ENCODE data around the gene LRRC55. TPM values are rescaled to one million over a fixed set of nuclear protein-coding genes. Genes with fewer than 3 reads are reported as not detected.

The LRRC55 gene
- polyA plus RNA-seq, 2 donors = 0.02 to 0.04 TPM

- no peak overlapping the region for H3K4me3 ChIP-seq (ENCODE audit: low read depth in 1 of 2, low read length in 2 of 2)
- H3K9me3 ChIP-seq (ENCODE audit: control insufficient read depth in 2 of 2, insufficient read depth in 1 of 2, low read depth in 1 of 2, low read length in 1 of 2) = no peaks in the 10 kb centered on the region
- no peaks in the 10 kb centered on the region for H3K4me1 ChIP-seq (ENCODE audit: control insufficient read depth in 2 of 2, insufficient read depth in 2 of 2, low read length in 1 of 2)
- H3K27me3 ChIP-seq (ENCODE audit: control insufficient read depth in 1 of 2, insufficient read depth in 2 of 2, low read length in 2 of 2) = no peaks in the 10 kb centered on the region
- no peaks in the 10 kb centered on the region for H3K36me3 ChIP-seq (ENCODE audit: control insufficient read depth in 2 of 2, insufficient read depth in 2 of 2, low read length in 1 of 2)
- H3K27ac ChIP-seq (ENCODE audit: low read depth in 2 of 2, low read length in 1 of 2) = no peak overlapping the region
- 74 to 79% methylated on average over 6 of the region's 6 CpGs for WGBS, 2 donors
These were observed 14.8 kb downstream of the LRRC55 start for GRCh38 chr11:57196596-57196995.

GRCh38 chr11:57197762-57198161, 16.0 kb downstream of the LRRC55 start:
- Histone ChIP-seq H3K4me3 (ENCODE audit: low read depth in 1 of 2, low read length in 2 of 2) (no peak overlapping the region), H3K27me3 (ENCODE audit: control insufficient read depth in 1 of 2, insufficient read depth in 2 of 2, low read length in 2 of 2) (no peaks in the 10 kb centered on the region), H3K36me3 (ENCODE audit: control insufficient read depth in 2 of 2, insufficient read depth in 2 of 2, low read length in 1 of 2) (no peaks in the 10 kb centered on the region), H3K27ac (ENCODE audit: low read depth in 2 of 2, low read length in 1 of 2) (no peak overlapping the region), H3K9me3 (ENCODE audit: control insufficient read depth in 2 of 2, insufficient read depth in 1 of 2, low read depth in 1 of 2, low read length in 1 of 2) (no peaks in the 10 kb centered on the region), H3K4me1 (ENCODE audit: control insufficient read depth in 2 of 2, insufficient read depth in 2 of 2, low read length in 1 of 2) (no peaks in the 10 kb centered on the region)
- WGBS, 2 donors = 77 to 86% methylated on average over 2 of the region's 2 CpGs

GRCh38 chr11:57199330-57199729, 17.6 kb downstream of the LRRC55 start:
- 91 to 93% methylated on average over 11 of the region's 11 CpGs for WGBS, 2 donors
- Histone ChIP-seq H3K9me3 (ENCODE audit: control insufficient read depth in 2 of 2, insufficient read depth in 1 of 2, low read depth in 1 of 2, low read length in 1 of 2) (no peaks in the 10 kb centered on the region), H3K4me3 (ENCODE audit: low read depth in 1 of 2, low read length in 2 of 2) (no peak overlapping the region), H3K27ac (ENCODE audit: low read depth in 2 of 2, low read length in 1 of 2) (no peak overlapping the region), H3K36me3 (ENCODE audit: control insufficient read depth in 2 of 2, insufficient read depth in 2 of 2, low read length in 1 of 2) (no peaks in the 10 kb centered on the region), H3K27me3 (ENCODE audit: control insufficient read depth in 1 of 2, insufficient read depth in 2 of 2, low read length in 2 of 2) (no peaks in the 10 kb centered on the region), H3K4me1 (ENCODE audit: control insufficient read depth in 2 of 2, insufficient read depth in 2 of 2, low read length in 1 of 2) (no peaks in the 10 kb centered on the region)

GRCh38 chr11:57200917-57201316, 19.2 kb downstream of the LRRC55 start:
- H3K27me3 ChIP-seq (ENCODE audit: control insufficient read depth in 1 of 2, insufficient read depth in 2 of 2, low read length in 2 of 2) = no peaks in the 10 kb centered on the region
- no peaks in the 10 kb centered on the region for H3K9me3 ChIP-seq (ENCODE audit: control insufficient read depth in 2 of 2, insufficient read depth in 1 of 2, low read depth in 1 of 2, low read length in 1 of 2)
- H3K36me3 ChIP-seq (ENCODE audit: control insufficient read depth in 2 of 2, insufficient read depth in 2 of 2, low read length in 1 of 2) = no peaks in the 10 kb centered on the region
- 69 to 74% methylated on average over 7 of the region's 7 CpGs for WGBS, 2 donors
- no peak overlapping the region for H3K27ac ChIP-seq (ENCODE audit: low read depth in 2 of 2, low read length in 1 of 2)
- no peaks in the 10 kb centered on the region for H3K4me1 ChIP-seq (ENCODE audit: control insufficient read depth in 2 of 2, insufficient read depth in 2 of 2, low read length in 1 of 2)
- H3K4me3 ChIP-seq (ENCODE audit: low read depth in 1 of 2, low read length in 2 of 2) = no peak overlapping the region

DNA sequence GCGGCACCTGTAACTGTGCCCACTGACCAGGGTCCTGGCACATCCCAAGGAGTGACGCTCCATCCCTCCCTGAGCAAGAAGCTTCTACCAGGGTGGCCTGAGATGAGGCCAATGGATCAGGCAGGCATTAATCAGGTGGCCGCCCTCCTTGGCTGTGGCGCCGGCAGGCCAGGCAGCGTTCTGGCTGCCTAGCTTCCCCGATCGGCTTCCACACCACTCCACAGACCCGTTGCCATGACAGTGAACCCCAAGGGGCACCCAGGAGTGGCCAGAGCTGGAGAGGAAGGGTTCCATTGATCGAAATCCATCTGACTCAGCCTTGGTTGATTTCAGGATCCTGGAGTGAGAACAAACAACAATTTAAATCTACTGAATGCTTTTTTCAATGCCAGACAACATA, 20.5 kb downstream of the LRRC55 start:
- Histone ChIP-seq H3K27ac (ENCODE audit: low read depth in 2 of 2, low read length in 1 of 2) (no peak overlapping the region), H3K4me1 (ENCODE audit: control insufficient read depth in 2 of 2, insufficient read depth in 2 of 2, low read length in 1 of 2) (no peaks in the 10 kb centered on the region), H3K9me3 (ENCODE audit: control insufficient read depth in 2 of 2, insufficient read depth in 1 of 2, low read depth in 1 of 2, low read length in 1 of 2) (no peaks in the 10 kb centered on the region), H3K36me3 (ENCODE audit: control insufficient read depth in 2 of 2, insufficient read depth in 2 of 2, low read length in 1 of 2) (no peaks in the 10 kb centered on the region), H3K4me3 (ENCODE audit: low read depth in 1 of 2, low read length in 2 of 2) (no peak overlapping the region), H3K27me3 (ENCODE audit: control insufficient read depth in 1 of 2, insufficient read depth in 2 of 2, low read length in 2 of 2) (no peaks in the 10 kb centered on the region)
- 73 to 76% methylated on average over 10 of the region's 10 CpGs for WGBS, 2 donors

DNA sequence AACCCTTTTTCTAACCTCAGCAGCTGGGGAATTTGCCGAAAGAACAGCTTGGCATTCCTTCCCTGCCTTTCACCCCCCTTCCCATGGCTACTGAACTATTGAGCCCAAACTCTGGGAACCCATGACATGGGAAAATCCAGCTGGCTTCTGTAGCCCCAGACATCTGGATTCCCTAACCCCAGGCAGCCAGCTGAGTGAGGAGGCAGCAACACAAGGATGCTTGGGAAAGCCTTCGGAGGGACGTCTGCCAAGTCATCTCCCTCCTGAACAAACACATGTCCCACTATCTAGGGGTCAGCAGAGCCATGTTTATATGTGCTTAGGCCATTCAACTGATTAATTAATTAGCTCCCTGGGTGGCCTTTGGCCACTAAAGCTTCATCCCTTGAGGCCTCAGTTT, 21.6 kb downstream of the LRRC55 start:
- Histone ChIP-seq H3K27me3 (ENCODE audit: control insufficient read depth in 1 of 2, insufficient read depth in 2 of 2, low read length in 2 of 2) (no peaks in the 10 kb centered on the region), H3K4me1 (ENCODE audit: control insufficient read depth in 2 of 2, insufficient read depth in 2 of 2, low read length in 1 of 2) (no peaks in the 10 kb centered on the region), H3K4me3 (ENCODE audit: low read depth in 1 of 2, low read length in 2 of 2) (no peak overlapping the region), H3K36me3 (ENCODE audit: control insufficient read depth in 2 of 2, insufficient read depth in 2 of 2, low read length in 1 of 2) (no peaks in the 10 kb centered on the region), H3K9me3 (ENCODE audit: control insufficient read depth in 2 of 2, insufficient read depth in 1 of 2, low read depth in 1 of 2, low read length in 1 of 2) (no peaks in the 10 kb centered on the region), H3K27ac (ENCODE audit: low read depth in 2 of 2, low read length in 1 of 2) (no peak overlapping the region)
- WGBS, 2 donors = 37 to 50% methylated on average over 3 of the region's 3 CpGs

DNA sequence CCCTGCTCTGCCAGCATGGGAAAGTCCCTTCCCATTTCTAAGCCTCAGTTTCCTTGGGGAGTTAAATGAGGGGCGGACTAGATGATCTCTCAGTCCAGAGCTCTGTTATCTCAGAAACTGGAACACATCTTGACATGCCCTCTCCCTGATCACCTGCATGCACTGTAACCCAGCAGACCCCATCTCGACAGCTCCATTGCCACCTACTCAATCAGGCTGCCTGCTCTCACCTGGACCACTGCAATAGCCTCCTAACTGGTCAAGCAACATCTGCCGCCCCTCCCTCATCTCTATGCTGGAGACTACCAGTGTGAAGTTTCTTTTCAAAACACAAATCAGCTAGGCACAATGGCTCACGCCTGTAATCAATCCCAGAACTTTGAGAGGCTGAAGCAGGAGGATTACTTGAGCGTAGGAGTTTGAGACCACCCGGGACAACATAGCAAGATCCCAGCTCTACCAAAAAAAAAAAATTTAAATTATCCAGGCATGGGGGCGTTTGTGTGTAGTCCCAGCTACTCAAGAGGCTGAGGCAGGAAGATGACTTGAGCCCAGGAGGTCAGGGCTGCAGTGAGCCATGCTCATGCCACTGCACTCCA, 22.2 kb downstream of the LRRC55 start:
- H3K27ac ChIP-seq (ENCODE audit: low read depth in 2 of 2, low read length in 1 of 2) = no peak overlapping the region
- H3K4me3 ChIP-seq (ENCODE audit: low read depth in 1 of 2, low read length in 2 of 2) = no peak overlapping the region
- no peaks in the 10 kb centered on the region for H3K9me3 ChIP-seq (ENCODE audit: control insufficient read depth in 2 of 2, insufficient read depth in 1 of 2, low read depth in 1 of 2, low read length in 1 of 2)
- WGBS, 2 donors = 56 to 73% methylated on average over 7 of the region's 7 CpGs
- H3K27me3 ChIP-seq (ENCODE audit: control insufficient read depth in 1 of 2, insufficient read depth in 2 of 2, low read length in 2 of 2) = no peaks in the 10 kb centered on the region
- no peaks in the 10 kb centered on the region for H3K4me1 ChIP-seq (ENCODE audit: control insufficient read depth in 2 of 2, insufficient read depth in 2 of 2, low read length in 1 of 2)
- no peaks in the 10 kb centered on the region for H3K36me3 ChIP-seq (ENCODE audit: control insufficient read depth in 2 of 2, insufficient read depth in 2 of 2, low read length in 1 of 2)

DNA sequence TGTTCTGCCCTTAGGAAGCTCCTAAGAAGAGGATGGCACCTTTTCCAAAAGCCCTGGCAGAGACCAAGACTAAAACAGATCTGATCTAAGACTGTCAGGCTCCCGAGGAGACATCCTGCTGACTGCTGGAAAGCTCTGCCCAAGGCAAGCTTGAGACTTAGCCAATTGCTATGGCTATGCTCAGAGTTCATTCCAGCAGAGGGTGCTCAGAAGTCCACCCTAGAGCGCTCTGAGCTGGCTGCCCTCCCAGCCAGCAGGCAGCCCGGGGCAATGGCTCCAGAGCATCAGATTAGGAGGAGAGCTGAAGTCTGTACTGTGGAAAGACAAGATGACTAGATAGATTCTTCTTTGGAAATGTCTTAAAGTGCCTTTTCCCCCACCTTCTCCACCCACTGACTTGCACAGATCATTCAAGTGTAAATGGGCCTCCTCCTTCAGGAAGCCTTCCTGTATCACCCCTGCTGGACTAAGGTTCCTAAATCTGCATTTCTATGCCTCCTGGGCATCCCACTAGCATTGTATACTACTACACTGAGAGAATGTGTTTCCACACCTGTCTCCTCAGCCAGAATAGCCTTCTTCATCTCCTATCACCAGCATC, 23.4 kb downstream of the LRRC55 start:
- no peak overlapping the region for H3K4me3 ChIP-seq (ENCODE audit: low read depth in 1 of 2, low read length in 2 of 2)
- H3K36me3 ChIP-seq (ENCODE audit: control insufficient read depth in 2 of 2, insufficient read depth in 2 of 2, low read length in 1 of 2) = no peaks in the 10 kb centered on the region
- no peaks in the 10 kb centered on the region for H3K4me1 ChIP-seq (ENCODE audit: control insufficient read depth in 2 of 2, insufficient read depth in 2 of 2, low read length in 1 of 2)
- H3K9me3 ChIP-seq (ENCODE audit: control insufficient read depth in 2 of 2, insufficient read depth in 1 of 2, low read depth in 1 of 2, low read length in 1 of 2) = no peaks in the 10 kb centered on the region
- no peak overlapping the region for H3K27ac ChIP-seq (ENCODE audit: low read depth in 2 of 2, low read length in 1 of 2)
- 19 to 37% methylated on average over 3 of the region's 3 CpGs for WGBS, 2 donors
- H3K27me3 ChIP-seq (ENCODE audit: control insufficient read depth in 1 of 2, insufficient read depth in 2 of 2, low read length in 2 of 2) = no peaks in the 10 kb centered on the region

DNA sequence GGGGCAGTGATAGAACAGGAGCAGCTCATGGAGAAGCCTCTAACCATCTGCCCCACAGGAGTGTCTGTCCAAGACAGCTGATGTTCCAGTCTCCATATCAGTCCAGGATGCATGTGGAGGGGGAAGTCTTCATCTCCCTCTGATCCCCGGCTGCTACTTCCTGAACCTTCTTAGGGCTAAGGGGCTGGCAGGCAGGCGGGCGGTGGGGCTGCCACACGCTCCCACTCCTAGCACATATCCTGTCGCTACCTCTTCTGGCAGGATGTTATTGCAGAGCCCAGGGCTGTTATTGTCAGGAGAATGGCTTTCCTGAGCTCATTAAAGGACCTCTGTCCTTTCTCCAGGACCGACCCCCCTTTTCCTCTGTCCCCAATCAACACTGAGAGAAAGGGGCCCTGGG, 25.4 kb downstream of the LRRC55 start:
- Histone ChIP-seq H3K36me3 (ENCODE audit: control insufficient read depth in 2 of 2, insufficient read depth in 2 of 2, low read length in 1 of 2) (no peaks in the 10 kb centered on the region), H3K9me3 (ENCODE audit: control insufficient read depth in 2 of 2, insufficient read depth in 1 of 2, low read depth in 1 of 2, low read length in 1 of 2) (no peaks in the 10 kb centered on the region), H3K4me1 (ENCODE audit: control insufficient read depth in 2 of 2, insufficient read depth in 2 of 2, low read length in 1 of 2) (no peaks in the 10 kb centered on the region), H3K4me3 (ENCODE audit: low read depth in 1 of 2, low read length in 2 of 2) (no peak overlapping the region), H3K27ac (ENCODE audit: low read depth in 2 of 2, low read length in 1 of 2) (no peak overlapping the region), H3K27me3 (ENCODE audit: control insufficient read depth in 1 of 2, insufficient read depth in 2 of 2, low read length in 2 of 2) (no peaks in the 10 kb centered on the region)
- WGBS, 2 donors = 76 to 77% methylated on average over 6 of the region's 6 CpGs

- Histone ChIP-seq H3K36me3 (ENCODE audit: control insufficient read depth in 2 of 2, insufficient read depth in 2 of 2, low read length in 1 of 2) (no peaks in the 10 kb centered on the region), H3K9me3 (ENCODE audit: control insufficient read depth in 2 of 2, insufficient read depth in 1 of 2, low read depth in 1 of 2, low read length in 1 of 2) (no peaks in the 10 kb centered on the region), H3K4me1 (ENCODE audit: control insufficient read depth in 2 of 2, insufficient read depth in 2 of 2, low read length in 1 of 2) (no peaks in the 10 kb centered on the region), H3K27me3 (ENCODE audit: control insufficient read depth in 1 of 2, insufficient read depth in 2 of 2, low read length in 2 of 2) (no peaks in the 10 kb centered on the region), H3K27ac (ENCODE audit: low read depth in 2 of 2, low read length in 1 of 2) (no peak overlapping the region), H3K4me3 (ENCODE audit: low read depth in 1 of 2, low read length in 2 of 2) (no peak overlapping the region)
- 49 to 55% methylated on average over 7 of the region's 7 CpGs for WGBS, 2 donors
These were observed 29.0 kb downstream of the LRRC55 start for GRCh38 chr11:57210781-57211180.
